GM10248 (cell line): ENCODE measurements around the gene PLVAP.

Experiments used
- CTCF ChIA-PET: fragments of 300-600 bp; sonication (Branson Sonifier 250); formaldehyde crosslinking; extraction: SDS; loops from one replicate; lab custom pipeline; 2021; ENCODE audit warnings: antibody characterized with exemption; lab: Yijun Ruan, JAX
- POLR2A ChIA-PET: fragments of 350-650 bp; sonication (Branson Sonifier 250); formaldehyde crosslinking; extraction: SDS; loops from one replicate; lab custom pipeline; 2020; ENCODE audit warnings: antibody characterized with exemption; lab: Yijun Ruan, JAX
- DNase-seq: peaks from one replicate; pipeline ENCODE4 v3.0.0; 2012; ENCODE audit errors: extremely low spot score
- CTCF ChIP-seq: IDR thresholded peaks from 2 replicates; pipeline ENCODE4 v1.5.1; 2012; ENCODE audit warnings: mild to moderate bottlenecking, low read depth; ENCODE audit errors: extremely low read depth, missing control alignments, control extremely low read depth

Gene PLVAP

GRCh38 chr19:17419621-17420474 lies 42.7 kb upstream of the PLVAP start, which contains the start of gene MVB12A:
TSS of gene MVB12A (plus strand) at chr19:17420047. CDS start at chr19:17420136, 89 bp downstream.
- ChIA-PET CTCF (interaction anchor here (0.9 to 1.8 kb wide), 11 partner anchors 10 to 93 kb away, joined by 3 to 11 read pairs (median 3); partner anchors contain the start of genes BST2, CCDC194 and TMEM221), POLR2A (interaction anchor here (0.7 to 1.6 kb wide), 3 partner anchors 14 to 186 kb away, joined by 3 to 10 read pairs (median 3); partner anchors contain the start of gene BST2)
- peak; percentile 99 for DNase-seq
- no peak for TF ChIP-seq CTCF

- TF ChIP-seq CTCF = no peak
- ChIA-PET POLR2A (interaction anchor here (0.7 to 1.6 kb wide), 3 partner anchors 13 to 187 kb away, joined by 3 to 10 read pairs (median 3); partner anchors contain the start of gene BST2), CTCF (interaction anchor here (0.9 to 1.8 kb wide), 10 partner anchors 11 to 94 kb away, joined by 3 to 11 read pairs (median 4); partner anchors contain the start of genes BST2, CCDC194 and TMEM221)
- DNase-seq = no peak
Measured at GRCh38 chr19:17419154-17419620, 42.0 kb upstream of the PLVAP start.

- POLR2A ChIA-PET = interaction anchor here (0.6 kb wide), 1 partner anchor 23 kb away, joined by 3 read pairs; no protein-coding TSS in a partner anchor
- no peak for DNase-seq
- TF ChIP-seq CTCF = no peak
- CTCF ChIA-PET = interaction anchor here (1.1 to 1.8 kb wide), 3 partner anchors 9 to 77 kb away, joined by 3 to 11 read pairs (median 5); no protein-coding TSS in a partner anchor
Measured at GRCh38 chr19:17418710-17419109, 41.6 kb upstream of the PLVAP start.

GRCh38 chr19:17415121-17415520 lies 38.0 kb upstream of the PLVAP start:
- CTCF ChIA-PET = no interaction called here
- TF ChIP-seq CTCF = no peak
- POLR2A ChIA-PET = no interaction called here
- DNase-seq = no peak

- DNase-seq = no peak
- TF ChIP-seq CTCF = no peak
- POLR2A ChIA-PET = no interaction called here
- CTCF ChIA-PET = interaction anchor here (1.0 kb wide), 1 partner anchor 27 kb away, joined by 3 read pairs; no protein-coding TSS in a partner anchor
Measured at GRCh38 chr19:17414097-17414496, 37.0 kb upstream of the PLVAP start.

GRCh38 chr19:17411801-17412200 lies 34.7 kb upstream of the PLVAP start:
- no peak for TF ChIP-seq CTCF
- CTCF ChIA-PET = interaction anchor here (0.8 to 1.7 kb wide), 3 partner anchors 26 to 84 kb away, joined by 3 to 4 read pairs (median 4); no protein-coding TSS in a partner anchor
- no peak for DNase-seq
- POLR2A ChIA-PET = no interaction called here
